Stimulated activated CD8-positive, alpha-beta memory T cell treated with anti-CD3 and anti-CD28 coated beads, Interleukin-12 subunit alpha, Interleukin-12 subunit beta, amount 100 ng/mL, for 4 hours (primary cell): ENCODE measurements around the gene ENTPD3.
"Not testable (repeated sequence)": the region's sequence is repeated elsewhere in the genome, so short reads cannot be mapped to it uniquely, and the experiment has no call there.

Experiments used
- DNase-seq: peaks from one replicate; pipeline ENCODE4 v3.0.0-alpha.2; 2020; ENCODE audit warnings: low read depth

ENTPD3 gene

DNA sequence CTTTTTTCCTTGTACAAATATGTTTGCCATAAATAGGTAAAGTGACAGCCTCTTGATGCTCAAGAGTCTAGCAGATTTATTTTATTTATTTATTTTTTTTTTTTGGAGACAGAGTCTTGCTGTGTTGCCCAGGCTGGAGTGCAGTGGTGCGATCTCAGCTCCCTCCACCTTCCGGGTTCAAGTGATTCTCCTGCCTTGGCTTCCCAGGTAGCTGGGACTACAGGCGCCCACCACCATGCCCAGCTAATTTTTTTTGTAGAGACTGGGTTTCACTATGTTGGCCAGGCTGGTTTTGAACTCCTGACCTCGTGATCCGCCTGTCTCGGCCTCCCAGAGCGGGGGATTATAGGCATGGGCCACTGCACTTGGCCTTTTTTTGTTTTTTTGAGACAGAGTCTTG is 75.9 kb downstream of the ENTPD3 start:
- DNase-seq, result not testable (repeated sequence)

DNA sequence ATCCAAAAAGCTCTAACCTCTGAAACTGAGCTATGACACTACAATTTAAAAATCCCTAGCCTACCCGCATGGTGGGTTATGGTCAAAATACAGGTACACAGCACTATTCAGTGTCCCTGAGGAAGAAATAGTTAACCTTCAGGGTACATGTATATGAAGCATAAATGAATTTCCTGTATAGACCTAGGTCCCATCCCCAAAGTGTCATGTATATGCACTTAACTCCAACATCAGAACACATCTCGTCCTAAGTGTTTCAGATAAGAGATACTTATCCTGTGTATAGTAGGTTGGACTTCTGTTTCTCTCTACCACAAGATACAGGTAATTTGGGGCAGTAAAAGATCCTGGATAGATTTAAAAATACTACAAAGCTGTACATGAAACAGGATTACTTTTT is 76.6 kb downstream of the ENTPD3 start:
- DNase-seq, result no peak

DNA sequence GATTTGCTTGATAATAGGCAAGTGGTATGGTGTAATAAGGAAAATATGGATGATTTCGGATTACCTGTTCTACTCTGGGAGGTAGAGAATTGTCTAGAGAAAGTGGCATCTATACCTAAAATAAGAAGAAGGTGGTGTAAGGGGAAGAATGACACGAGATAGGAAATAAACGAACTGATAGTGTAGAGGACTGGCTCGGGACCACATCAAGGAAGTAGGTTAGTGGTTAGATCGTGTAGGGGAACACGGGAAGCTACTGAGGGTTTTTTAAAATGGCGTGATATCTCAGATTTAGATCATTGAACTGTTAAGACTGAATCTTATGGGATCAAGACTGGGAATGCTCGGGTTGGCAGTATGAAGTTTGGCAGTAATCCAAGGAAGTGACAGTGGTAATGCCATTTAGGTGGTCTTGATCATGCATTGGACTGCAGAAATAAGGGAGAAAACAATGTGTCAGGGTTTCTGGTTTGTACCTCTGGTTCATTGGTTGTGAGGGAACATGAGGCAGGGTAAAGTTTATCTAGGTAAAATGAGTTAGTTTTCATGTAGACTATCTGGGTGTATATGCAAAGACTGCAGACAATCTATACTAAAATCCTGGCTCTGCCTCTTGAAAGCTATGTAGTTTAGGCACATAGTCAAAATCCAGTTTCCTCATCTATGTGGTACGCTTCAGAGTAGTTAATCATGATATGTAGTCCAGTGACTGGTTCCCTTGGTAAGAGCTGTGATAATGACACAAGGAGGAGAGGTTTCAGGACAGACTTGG is 77.5 kb downstream of the ENTPD3 start:
- no peak for DNase-seq

DNA sequence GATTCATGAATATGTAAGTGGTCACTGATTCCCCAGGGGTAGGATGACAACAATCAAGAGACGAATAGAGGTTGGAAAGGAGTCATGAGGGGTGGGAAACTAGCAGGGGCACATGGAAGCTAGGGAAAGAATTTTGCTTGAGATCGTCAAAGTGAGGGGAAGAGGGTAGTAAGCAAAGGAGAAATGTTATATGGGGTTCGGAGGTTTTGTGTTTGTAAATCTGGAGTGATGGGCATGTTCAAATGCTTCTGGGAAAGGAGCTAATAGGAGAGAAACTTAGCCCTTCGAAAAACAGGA is 78.1 kb downstream of the ENTPD3 start:
- DNase-seq, result no peak

DNA sequence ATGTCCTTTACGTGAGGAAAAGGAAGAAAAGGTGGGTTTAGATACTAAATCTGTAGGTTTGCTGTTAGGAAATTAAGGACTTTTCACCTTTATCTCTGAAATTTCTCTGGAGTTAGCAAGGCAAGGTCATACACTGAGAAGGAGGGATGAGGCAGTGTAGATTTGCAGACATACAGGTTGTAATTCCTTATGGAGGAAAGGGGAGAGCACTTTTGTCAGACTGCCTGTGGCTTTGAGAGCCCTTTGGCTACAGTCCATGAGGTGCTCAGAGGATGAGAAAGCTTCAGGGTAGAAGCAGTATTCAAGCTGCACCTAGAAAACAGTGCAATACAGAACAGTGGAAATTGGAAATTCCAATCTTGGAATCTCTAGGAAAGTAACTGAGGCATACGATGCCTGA is 78.5 kb downstream of the ENTPD3 start:
- no peak for DNase-seq

DNA sequence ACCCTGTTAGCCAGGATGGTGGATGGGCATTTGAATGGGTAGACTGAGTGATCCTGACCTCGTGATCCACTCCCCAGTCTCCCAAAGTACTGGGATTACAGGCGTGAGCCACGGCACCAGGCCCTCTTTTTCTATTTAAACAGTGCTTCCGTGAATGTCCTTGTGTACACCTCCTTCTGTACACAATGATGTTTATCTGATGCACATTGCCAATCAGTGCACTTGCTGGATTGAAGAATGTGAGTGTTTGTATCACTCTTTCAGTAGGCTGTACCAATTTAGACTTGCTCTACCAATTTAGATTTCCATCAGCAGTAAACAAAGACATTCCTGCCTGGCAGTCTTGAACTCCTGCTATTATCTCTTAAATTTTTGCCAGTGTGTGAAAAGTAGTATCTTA is 81.0 kb downstream of the ENTPD3 start:
- no peak for DNase-seq

DNA sequence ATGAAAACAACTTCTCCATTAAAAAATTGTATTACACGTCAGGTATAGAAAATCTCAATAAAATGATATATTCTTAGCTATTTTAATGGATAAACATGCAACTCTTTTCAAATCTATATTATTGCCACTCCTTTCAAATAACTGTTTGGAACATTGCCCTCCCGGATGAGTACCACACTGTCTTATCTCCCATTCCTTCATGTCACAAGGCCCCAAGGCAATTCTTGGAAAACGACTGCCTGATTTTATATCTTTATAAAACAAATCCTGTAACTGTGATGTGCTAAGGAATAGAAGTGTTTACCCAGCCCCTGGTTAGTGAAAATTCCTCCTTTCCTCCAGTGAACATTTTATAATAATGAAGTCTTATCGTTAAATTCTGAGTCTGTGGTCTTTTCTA is 83.7 kb downstream of the ENTPD3 start:
- no peak for DNase-seq

DNA sequence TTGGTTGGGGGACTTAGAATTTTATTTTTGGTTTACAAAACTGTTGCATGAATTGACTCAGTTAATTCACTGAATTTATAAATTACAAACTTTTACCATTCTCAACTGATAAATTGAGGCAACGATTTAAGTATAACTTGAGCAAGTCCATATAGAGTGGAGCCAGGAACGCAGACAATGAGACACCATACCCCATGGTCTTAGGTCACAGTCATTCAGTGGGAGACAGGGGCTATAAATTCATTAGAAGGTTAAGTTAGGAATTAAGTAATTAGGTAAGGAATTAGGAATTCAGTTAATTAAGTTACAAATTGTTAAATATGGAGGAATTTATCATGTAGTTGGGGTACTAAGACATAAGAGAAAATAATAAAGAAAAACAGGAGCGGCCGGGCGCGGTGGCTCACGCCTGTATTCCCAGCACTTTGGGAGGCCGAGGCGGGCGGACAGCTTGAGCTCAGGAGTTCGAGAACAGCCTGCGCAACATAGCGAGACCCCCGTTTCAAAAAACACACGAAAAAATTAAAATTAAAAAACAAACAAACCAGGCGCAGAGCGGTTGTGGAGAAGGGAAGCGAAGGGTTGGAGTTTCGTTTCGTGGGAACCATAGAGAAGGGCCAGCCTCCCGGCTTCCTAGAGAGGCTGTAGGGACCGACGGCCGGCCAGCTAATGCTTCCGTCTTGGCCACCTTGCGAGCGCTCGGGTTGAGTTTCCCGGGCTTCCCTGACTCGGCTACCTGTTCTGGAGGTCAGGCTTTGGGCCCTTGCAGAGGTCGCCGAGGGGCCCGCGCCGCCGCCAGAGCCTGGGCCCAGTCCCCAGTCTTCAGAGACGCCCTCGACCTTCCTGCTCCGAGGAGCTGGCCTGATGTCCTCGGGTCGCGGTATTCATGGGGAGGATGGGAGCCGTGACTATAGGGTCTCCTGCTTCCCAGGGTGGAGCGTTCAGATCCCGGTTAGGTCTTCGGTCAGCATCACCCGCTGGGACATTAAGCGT is 89.8 kb downstream of the ENTPD3 start, which contains the start of gene ZNF619:
Gene ZNF619, plus strand, starts transcription at position 645 of the 993 bp plus-strand sequence. CDS start 858 bp downstream, outside the sequence.
- peak; percentile 33 for DNase-seq

DNA sequence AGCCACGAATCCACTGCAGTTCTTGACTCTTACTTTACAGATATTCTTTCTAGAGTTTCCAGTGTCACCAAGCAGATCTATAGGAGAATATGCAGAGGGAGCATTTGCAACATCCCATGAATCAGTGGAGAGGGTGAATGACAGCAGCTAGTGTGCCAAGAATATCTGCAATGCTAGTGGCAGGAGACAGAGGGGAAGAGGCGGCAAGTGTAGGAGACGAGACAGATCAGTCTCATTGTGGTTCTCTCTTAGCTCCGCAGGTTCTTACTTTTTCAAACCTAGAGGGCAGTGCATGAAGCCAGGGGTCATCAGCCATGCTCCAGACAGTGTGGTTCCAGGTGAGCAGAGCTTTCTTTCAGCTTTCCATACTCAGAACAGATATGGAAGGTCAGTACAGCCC is 90.7 kb downstream of the ENTPD3 start:
- DNase-seq, result no peak
